IPS-20b (cell line): ENCODE results near the gene VPS18.
A peak's percentile ranks its signal among the peaks of the same experiment; 100 is the strongest.

Experiments
- H3K27ac ChIP-seq: one replicate; pipeline ENCODE4 v1.5.1; 2013; ENCODE audit warnings: low read length
- H3K27me3 ChIP-seq: 2 replicates; pipeline ENCODE4 v1.6.1; 2013; ENCODE audit warnings: mild to moderate bottlenecking, low read length, inconsistent platforms; ENCODE audit not compliant: insufficient read depth
- H3K36me3 ChIP-seq: 2 replicates; pipeline ENCODE4 v1.6.1; 2013; ENCODE audit warnings: low read depth, mild to moderate bottlenecking, inconsistent platforms, low read length, moderate library complexity; ENCODE audit not compliant: insufficient read depth
- H3K4me1 ChIP-seq: 2 replicates; pipeline ENCODE4 v1.6.1; 2013; ENCODE audit warnings: mild to moderate bottlenecking, control low read depth, inconsistent platforms, low read length, moderate library complexity; ENCODE audit not compliant: insufficient read depth
- H3K4me3 ChIP-seq: 2 replicates; pipeline ENCODE4 v1.5.1; 2013; ENCODE audit warnings: mild to moderate bottlenecking, low read length, inconsistent platforms
- H3K9ac ChIP-seq: 2 replicates; pipeline ENCODE4 v1.6.1; 2013; ENCODE audit warnings: low read depth, mild to moderate bottlenecking, inconsistent platforms, low read length, moderate library complexity
- H3K9me3 ChIP-seq: 2 replicates; pipeline ENCODE4 v1.6.1; 2013; ENCODE audit warnings: mild to moderate bottlenecking, low read depth, low read length, inconsistent platforms; ENCODE audit not compliant: insufficient read depth

VPS18 gene

DNA sequence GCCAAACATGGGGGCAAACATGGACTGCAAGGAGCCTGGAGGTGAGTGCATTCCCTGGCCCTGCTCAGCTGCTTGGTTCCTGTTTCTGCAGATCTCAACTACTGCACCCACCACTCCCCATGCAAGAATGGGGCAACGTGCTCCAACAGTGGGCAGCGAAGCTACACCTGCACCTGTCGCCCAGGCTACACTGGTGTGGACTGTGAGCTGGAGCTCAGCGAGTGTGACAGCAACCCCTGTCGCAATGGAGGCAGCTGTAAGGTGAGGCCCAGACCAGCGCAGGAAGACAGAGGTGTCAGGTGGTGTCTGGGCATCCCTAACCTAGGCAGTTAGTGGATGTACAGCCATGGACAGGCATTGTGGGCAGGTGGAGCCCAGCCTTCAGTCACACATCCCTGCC is 40.2 kb downstream of the VPS18 start:
- H3K4me3 ChIP-seq = no peak overlapping the region

DNA sequence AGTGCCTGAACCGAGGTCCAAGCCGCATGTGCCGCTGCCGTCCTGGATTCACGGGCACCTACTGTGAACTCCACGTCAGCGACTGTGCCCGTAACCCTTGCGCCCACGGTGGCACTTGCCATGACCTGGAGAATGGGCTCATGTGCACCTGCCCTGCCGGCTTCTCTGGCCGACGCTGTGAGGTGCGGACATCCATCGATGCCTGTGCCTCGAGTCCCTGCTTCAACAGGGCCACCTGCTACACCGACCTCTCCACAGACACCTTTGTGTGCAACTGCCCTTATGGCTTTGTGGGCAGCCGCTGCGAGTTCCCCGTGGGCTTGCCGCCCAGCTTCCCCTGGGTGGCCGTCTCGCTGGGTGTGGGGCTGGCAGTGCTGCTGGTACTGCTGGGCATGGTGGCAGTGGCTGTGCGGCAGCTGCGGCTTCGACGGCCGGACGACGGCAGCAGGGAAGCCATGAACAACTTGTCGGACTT is 42.0 kb downstream of the VPS18 start:
- Histone ChIP-seq H3K4me1 (peaks cover 5% of the 10 kb centered on the region; the same call in 1 of the 2 replicates), H3K27ac (no peak overlapping the region), H3K27me3 (peaks cover 77% of the 10 kb centered on the region), H3K36me3 (no peaks in the 10 kb centered on the region), H3K9ac (no peak overlapping the region), H3K9me3 (no peaks in the 10 kb centered on the region), H3K4me3 (no peak overlapping the region)

More for the DNA sequence above, 40.2 kb downstream of the VPS18 start:
- H3K4me1 ChIP-seq = peaks cover 5% of the 10 kb centered on the region; the same call in 1 of the 2 replicates
- H3K36me3 ChIP-seq = no peaks in the 10 kb centered on the region
- no peaks in the 10 kb centered on the region for H3K9me3 ChIP-seq
- peaks cover 78% of the 10 kb centered on the region for H3K27me3 ChIP-seq
- no peak overlapping the region for H3K9ac ChIP-seq
- H3K27ac ChIP-seq = no peak overlapping the region

DNA sequence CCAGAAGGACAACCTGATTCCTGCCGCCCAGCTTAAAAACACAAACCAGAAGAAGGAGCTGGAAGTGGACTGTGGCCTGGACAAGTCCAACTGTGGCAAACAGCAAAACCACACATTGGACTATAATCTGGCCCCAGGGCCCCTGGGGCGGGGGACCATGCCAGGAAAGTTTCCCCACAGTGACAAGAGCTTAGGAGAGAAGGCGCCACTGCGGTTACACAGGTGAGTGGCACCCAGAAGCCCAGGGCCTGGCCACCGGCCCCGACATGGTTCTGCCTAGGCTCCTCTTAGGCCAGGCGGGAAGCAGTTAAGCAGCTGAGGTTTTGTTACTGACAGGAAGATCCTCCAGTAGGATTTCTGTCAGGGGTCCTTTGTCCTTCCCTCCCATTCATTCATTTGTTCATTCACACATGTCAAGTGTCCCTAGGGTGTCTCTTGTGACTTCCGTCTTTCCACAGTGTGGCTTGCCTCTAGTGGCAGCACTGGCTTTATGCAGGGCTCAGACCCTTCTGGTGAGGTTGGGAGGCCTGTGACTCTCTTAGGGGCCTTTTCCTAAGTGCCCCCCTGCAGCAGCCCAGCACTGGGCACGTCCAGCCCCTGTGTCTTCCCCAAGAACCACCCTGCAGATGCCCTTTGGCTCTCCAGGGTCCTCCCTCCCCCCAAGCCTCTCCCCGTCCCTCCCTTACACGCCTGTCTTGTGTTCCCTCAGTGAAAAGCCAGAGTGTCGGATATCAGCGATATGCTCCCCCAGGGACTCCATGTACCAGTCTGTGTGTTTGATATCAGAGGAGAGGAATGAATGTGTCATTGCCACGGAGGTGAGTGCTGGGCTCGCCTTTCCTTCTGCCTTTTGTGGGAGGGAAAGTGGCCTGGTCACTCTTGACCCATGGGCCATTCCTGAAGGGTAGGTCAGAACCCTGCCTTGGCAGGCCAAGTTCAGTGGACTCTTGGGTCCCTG is 42.7 kb downstream of the VPS18 start:
- no peaks in the 10 kb centered on the region for H3K9me3 ChIP-seq
- H3K36me3 ChIP-seq = no peaks in the 10 kb centered on the region
- no peak overlapping the region for H3K9ac ChIP-seq
- peaks cover 72% of the 10 kb centered on the region for H3K27me3 ChIP-seq
- no peak overlapping the region for H3K4me3 ChIP-seq
- peaks cover 5% of the 10 kb centered on the region; the same call in 1 of the 2 replicates for H3K4me1 ChIP-seq
- H3K27ac ChIP-seq = no peak overlapping the region

DNA sequence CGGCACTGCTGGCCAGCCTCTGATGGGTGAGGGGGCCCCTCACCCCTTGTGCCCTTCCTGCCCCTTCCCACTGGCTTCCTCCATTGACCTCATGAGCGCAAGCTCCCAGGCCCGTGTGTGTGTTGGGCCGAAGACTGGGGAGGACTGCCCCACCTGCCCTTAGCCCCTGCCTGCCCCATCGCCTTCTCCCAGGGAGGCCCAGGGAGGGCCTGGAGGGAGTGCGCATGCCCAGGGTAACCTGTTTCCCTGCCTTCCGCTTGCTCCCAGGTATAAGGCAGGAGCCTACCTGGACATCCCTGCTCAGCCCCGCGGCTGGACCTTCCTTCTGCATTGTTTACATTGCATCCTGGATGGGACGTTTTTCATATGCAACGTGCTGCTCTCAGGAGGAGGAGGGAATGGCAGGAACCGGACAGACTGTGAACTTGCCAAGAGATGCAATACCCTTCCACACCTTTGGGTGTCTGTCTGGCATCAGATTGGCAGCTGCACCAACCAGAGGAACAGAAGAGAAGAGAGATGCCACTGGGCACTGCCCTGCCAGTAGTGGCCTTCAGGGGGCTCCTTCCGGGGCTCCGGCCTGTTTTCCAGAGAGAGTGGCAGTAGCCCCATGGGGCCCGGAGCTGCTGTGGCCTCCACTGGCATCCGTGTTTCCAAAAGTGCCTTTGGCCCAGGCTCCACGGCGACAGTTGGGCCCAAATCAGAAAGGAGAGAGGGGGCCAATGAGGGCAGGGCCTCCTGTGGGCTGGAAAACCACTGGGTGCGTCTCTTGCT is 43.7 kb downstream of the VPS18 start:
- Histone ChIP-seq H3K27ac (no peak overlapping the region), H3K9ac (no peak overlapping the region), H3K27me3 (peaks cover 71% of the 10 kb centered on the region), H3K4me1 (peaks cover 10% of the 10 kb centered on the region; the same call in 1 of the 2 replicates), H3K4me3 (no peak overlapping the region), H3K36me3 (no peaks in the 10 kb centered on the region), H3K9me3 (no peaks in the 10 kb centered on the region)

DNA sequence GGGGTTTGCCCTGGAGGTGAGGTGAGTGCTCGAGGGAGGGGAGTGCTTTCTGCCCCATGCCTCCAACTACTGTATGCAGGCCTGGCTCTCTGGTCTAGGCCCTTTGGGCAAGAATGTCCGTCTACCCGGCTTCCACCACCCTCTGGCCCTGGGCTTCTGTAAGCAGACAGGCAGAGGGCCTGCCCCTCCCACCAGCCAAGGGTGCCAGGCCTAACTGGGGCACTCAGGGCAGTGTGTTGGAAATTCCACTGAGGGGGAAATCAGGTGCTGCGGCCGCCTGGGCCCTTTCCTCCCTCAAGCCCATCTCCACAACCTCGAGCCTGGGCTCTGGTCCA is 44.3 kb downstream of the VPS18 start:
- no peaks in the 10 kb centered on the region for H3K9me3 ChIP-seq
- no peak overlapping the region for H3K27ac ChIP-seq
- peaks cover 71% of the 10 kb centered on the region for H3K27me3 ChIP-seq
- H3K36me3 ChIP-seq = no peaks in the 10 kb centered on the region
- H3K4me1 ChIP-seq = peaks cover 10% of the 10 kb centered on the region; the same call in 1 of the 2 replicates
- H3K9ac ChIP-seq = no peak overlapping the region
- H3K4me3 ChIP-seq = no peak overlapping the region

DNA sequence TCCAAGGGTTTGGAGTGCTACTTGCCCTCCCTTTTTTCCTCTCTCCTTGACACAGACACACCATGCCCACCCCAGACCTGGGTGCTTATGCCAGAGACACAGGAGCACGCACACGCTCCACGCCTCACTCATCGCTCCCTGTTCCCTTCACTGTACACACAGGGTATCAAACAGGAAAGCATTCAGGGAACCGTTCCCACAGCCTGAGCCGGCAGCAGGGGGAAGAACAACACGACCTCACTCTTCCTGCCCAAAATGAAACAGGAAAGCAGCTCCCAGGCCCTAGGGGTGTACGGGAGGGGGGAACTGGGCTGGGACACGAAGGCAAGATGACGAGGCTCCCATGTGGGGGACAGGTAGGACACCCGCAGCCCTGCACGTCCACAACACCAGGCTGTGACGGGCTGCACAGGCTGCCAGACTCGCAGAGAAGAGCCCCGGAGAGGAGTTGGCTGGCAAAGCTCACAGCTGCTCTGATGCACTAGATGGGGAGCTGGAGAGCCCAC is 46.1 kb downstream of the VPS18 start:
- H3K4me1 ChIP-seq = peaks cover 10% of the 10 kb centered on the region; the same call in 1 of the 2 replicates
- H3K36me3 ChIP-seq = no peaks in the 10 kb centered on the region
- peaks cover 72% of the 10 kb centered on the region for H3K27me3 ChIP-seq
- no peak overlapping the region for H3K9ac ChIP-seq
- H3K4me3 ChIP-seq = no peak overlapping the region
- no peaks in the 10 kb centered on the region for H3K9me3 ChIP-seq
- no peak overlapping the region for H3K27ac ChIP-seq

DNA sequence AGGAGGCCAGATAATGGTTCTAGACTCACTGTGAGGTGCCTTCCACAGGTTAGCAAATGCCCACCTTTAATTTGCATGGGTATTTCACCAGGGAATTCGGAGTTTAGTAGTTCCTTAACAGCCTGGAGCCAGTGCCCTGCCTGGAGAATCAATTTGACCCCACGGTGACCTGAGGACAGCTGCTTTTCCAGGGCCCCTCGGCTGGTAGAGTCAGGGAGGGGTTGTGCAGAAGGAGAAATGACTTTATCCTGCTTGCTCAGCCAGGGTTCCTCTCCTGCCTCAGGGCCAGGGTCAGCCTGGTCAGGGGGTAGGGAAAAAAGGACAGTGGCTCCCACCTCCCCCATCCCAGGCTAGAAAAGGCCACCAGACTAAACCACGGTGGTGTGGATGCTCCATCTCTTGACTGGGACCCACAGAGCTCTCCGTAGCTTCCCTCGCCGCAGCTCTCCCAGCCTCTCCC is 46.8 kb downstream of the VPS18 start:
- Histone ChIP-seq H3K27ac (peak overlapping the region; percentile 25), H3K9ac (peak overlapping the region; percentile 83), H3K4me1 (peaks cover 10% of the 10 kb centered on the region; the same call in 1 of the 2 replicates)

DNA sequence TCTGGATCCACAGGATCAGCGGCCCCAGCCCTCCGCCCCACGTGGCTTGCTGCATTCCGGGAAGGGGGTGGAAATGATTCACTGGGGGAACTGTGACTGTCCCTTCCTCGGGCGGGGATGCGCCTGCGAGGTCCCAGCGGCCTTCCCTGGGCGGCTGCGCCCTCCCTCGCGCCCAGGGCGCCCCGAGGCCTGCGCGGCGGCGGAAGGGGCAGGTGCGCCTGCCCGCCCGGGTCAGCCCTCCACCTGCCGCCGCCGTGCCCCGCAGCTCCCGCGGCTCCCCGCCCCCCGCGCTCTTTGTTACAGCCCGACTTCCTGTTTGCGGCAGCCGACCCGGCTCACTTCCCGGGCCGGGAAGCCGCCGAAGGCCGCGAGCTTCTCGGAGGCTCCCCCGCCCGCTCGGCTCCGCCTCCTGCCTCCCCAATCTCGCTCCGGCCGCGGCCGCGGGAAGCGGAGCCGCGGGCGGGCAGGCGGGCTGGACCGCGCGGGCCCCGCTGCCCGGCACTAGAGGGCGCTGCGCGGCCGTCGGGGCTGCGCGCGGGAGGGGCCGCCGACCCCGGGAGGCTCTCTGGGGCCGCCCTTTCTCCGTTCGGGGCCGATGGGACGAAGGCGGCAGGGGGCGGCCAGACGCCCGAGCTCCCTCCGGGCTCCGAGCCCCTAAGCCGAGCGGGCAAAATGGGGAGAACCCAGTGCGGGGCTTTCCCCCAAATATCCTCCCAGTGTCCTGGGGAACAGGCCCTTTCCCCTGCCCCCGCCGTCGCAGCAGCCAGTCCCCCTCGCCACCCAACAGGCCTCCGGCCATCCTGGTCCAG is 47.5 kb downstream of the VPS18 start:
- Histone ChIP-seq H3K36me3 (no peaks in the 10 kb centered on the region), H3K4me3 (peak overlapping the region; percentile 75), H3K9ac (peak overlapping the region; percentile 83), H3K4me1 (peaks cover 10% of the 10 kb centered on the region; the same call in 1 of the 2 replicates), H3K27me3 (peaks cover 68% of the 10 kb centered on the region), H3K9me3 (no peaks in the 10 kb centered on the region), H3K27ac (peak overlapping the region; percentile 25)

More for the DNA sequence above, 46.8 kb downstream of the VPS18 start:
- Histone ChIP-seq H3K4me3 (peak overlapping the region; percentile 66), H3K36me3 (no peaks in the 10 kb centered on the region), H3K9me3 (no peaks in the 10 kb centered on the region), H3K27me3 (peaks cover 72% of the 10 kb centered on the region)

DNA sequence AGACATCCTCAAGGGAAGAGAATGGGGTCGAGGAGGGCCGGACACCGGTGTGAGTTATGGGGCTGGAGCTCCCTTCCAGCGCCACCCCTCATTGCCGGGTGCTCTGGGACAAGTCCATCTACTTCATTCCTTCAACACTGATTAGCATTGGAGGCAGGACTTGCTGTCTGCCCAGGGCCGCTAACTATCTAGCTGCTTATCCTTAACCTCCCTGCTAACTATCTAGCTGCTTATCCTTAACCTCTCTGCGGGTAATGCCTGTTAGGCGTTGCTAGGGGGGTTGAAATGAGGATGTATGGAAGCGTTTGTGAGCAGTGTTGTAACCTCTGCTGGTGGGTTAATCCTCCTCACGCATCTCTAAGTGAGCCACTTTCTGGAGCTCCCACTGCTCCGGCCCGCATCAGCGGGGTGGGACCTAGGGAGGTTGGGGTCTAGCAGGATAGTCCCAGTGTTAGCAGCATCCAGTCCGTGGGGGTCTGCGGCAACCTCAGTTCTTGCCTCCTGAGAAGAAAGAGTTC is 48.1 kb downstream of the VPS18 start:
- Histone ChIP-seq H3K4me1 (peaks cover 10% of the 10 kb centered on the region; the same call in 1 of the 2 replicates), H3K9ac (peak overlapping the region; percentile 76; the same call in 1 of the 2 replicates), H3K27me3 (peaks cover 66% of the 10 kb centered on the region), H3K9me3 (no peaks in the 10 kb centered on the region), H3K36me3 (no peaks in the 10 kb centered on the region), H3K4me3 (peak overlapping the region; percentile 75), H3K27ac (no peak overlapping the region)

DNA sequence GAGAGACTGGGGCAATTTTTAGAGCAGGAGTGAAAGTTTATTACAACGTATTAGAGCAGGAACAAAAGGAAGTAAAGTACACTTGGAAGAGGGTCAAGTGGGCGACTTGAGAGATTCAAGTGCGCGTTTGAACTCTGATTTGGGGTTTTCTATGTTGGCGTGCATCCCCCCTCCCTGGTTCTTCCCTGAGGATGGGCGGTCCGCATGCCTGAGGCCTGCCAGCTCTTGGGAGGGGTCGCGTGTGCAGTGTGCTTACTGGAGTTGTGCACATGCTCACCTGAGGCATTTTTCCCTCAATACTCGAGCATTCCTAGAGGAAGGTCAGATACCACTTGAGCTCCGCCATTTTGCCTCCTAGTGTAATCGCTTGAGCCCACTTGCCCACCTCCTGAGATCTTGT is 48.6 kb downstream of the VPS18 start:
- Histone ChIP-seq H3K4me3 (peak overlapping the region; percentile 75; the same call in 1 of the 2 replicates), H3K9ac (no peak overlapping the region), H3K27me3 (peaks cover 65% of the 10 kb centered on the region), H3K36me3 (no peaks in the 10 kb centered on the region), H3K4me1 (peaks cover 10% of the 10 kb centered on the region; the same call in 1 of the 2 replicates), H3K27ac (no peak overlapping the region), H3K9me3 (no peaks in the 10 kb centered on the region)
